Hepatocyte (in vitro differentiated cells): Measurements from ENCODE around the gene PKP3.

Experiments
- CTCF ChIP-seq: fragments of 200-600 bp; sonication (generic); IDR thresholded peaks from 2 replicates; pipeline ENCODE4 v1.5.1; 2016; ENCODE audit warnings: antibody characterized with exemption, mild to moderate bottlenecking; ENCODE audit not compliant: poor library complexity
- EZH2 ChIP-seq: fragments of 200-600 bp; sonication (generic); IDR thresholded peaks from 2 replicates; pipeline ENCODE4 v1.6.1; 2016; ENCODE audit warnings: antibody characterized with exemption, mild to moderate bottlenecking, borderline replicate concordance
- EZH2phosphoT487 ChIP-seq: fragments of 200-600 bp; sonication (generic); IDR thresholded peaks from one replicate; pipeline ENCODE4 v1.6.1; 2018; ENCODE audit warnings: antibody characterized with exemption, mild to moderate bottlenecking, low read depth, moderate library complexity; ENCODE audit not compliant: unreplicated experiment, severe bottlenecking

- TF ChIP-seq CTCF, result no peak
- TF ChIP-seq EZH2phosphoT487, result no peak
- TF ChIP-seq EZH2, result no peak
Measured at GRCh38 chr11:356610-357009, 37.4 kb upstream of the PKP3 start.
